ENCODE results near the gene TAOK3.
A peak's percentile ranks its signal among the peaks of the same experiment; 100 is the strongest.
"Not testable (repeated sequence)": the region's sequence is repeated elsewhere in the genome, so short reads cannot be mapped to it uniquely, and the experiment has no call there.

TAOK3 gene

GRCh38 chr12:118372541-118373495 lies at the start of gene TAOK3:
TAOK3 (minus strand) TSS chr12:118372907; CDS start chr12:118255567, 117,340 bp downstream.
- peak; percentile 92 to 93 for DNase-seq (ENCODE audit: extremely low read depth in 1 of 2, low read depth in 1 of 2)

- DNase-seq (ENCODE audit: extremely low read depth in 1 of 2, low read depth in 1 of 2) = no peak
These were observed 48.0 kb upstream of the TAOK3 start for GRCh38 chr12:118420673-118421072.

- DNase-seq (ENCODE audit: extremely low read depth in 1 of 2, low read depth in 1 of 2) = no peak
These were observed 45.8 kb upstream of the TAOK3 start for GRCh38 chr12:118418385-118419057.

- no peak for DNase-seq (ENCODE audit: extremely low read depth in 1 of 2, low read depth in 1 of 2)
These were observed 45.2 kb upstream of the TAOK3 start for GRCh38 chr12:118417942-118418341.

GRCh38 chr12:118409834-118410233 lies 37.1 kb upstream of the TAOK3 start:
- DNase-seq (ENCODE audit: extremely low read depth in 1 of 2, low read depth in 1 of 2) = no peak

GRCh38 chr12:118408241-118408640 lies 35.5 kb upstream of the TAOK3 start:
- DNase-seq (ENCODE audit: extremely low read depth in 1 of 2, low read depth in 1 of 2) = not testable (repeated sequence)

- peak; percentile 4 to 36 for DNase-seq (ENCODE audit: extremely low read depth in 1 of 2, low read depth in 1 of 2)
These were observed 32.3 kb upstream of the TAOK3 start for GRCh38 chr12:118404876-118405521.

GRCh38 chr12:118402251-118402650 lies 29.5 kb upstream of the TAOK3 start:
- no peak for DNase-seq (ENCODE audit: extremely low read depth in 1 of 2, low read depth in 1 of 2)

- no peak for DNase-seq (ENCODE audit: extremely low read depth in 1 of 2, low read depth in 1 of 2)
These were observed 26.2 kb upstream of the TAOK3 start for GRCh38 chr12:118398940-118399339.

GRCh38 chr12:118398524-118398923 lies 25.8 kb upstream of the TAOK3 start:
- DNase-seq (ENCODE audit: extremely low read depth in 1 of 2, low read depth in 1 of 2) = no peak

GRCh38 chr12:118397708-118398440 lies 25.2 kb upstream of the TAOK3 start:
- no peak for DNase-seq (ENCODE audit: extremely low read depth in 1 of 2, low read depth in 1 of 2)

GRCh38 chr12:118391836-118392235 lies 19.1 kb upstream of the TAOK3 start:
- DNase-seq (ENCODE audit: extremely low read depth in 1 of 2, low read depth in 1 of 2) = no peak

- DNase-seq (ENCODE audit: extremely low read depth in 1 of 2, low read depth in 1 of 2) = no peak
These were observed 18.7 kb upstream of the TAOK3 start for GRCh38 chr12:118391424-118391823.

GRCh38 chr12:118377884-118378470 lies 5.3 kb upstream of the TAOK3 start:
- peak in 1 of 2 donors; percentile 63 for DNase-seq (ENCODE audit: extremely low read depth in 1 of 2, low read depth in 1 of 2)

- DNase-seq (ENCODE audit: extremely low read depth in 1 of 2, low read depth in 1 of 2) = no peak
These were observed 4.5 kb upstream of the TAOK3 start for GRCh38 chr12:118377021-118377883.

- DNase-seq (ENCODE audit: extremely low read depth in 1 of 2, low read depth in 1 of 2) = peak; percentile 79 to 89
These were observed 3.6 kb upstream of the TAOK3 start, which contains the start of gene SUDS3 for GRCh38 chr12:118376089-118377020. SUDS3 (plus strand) TSS chr12:118376555; CDS start chr12:118376692, 137 bp downstream.

- no peak for DNase-seq (ENCODE audit: extremely low read depth in 1 of 2, low read depth in 1 of 2)
These were observed 2.6 kb upstream of the TAOK3 start for GRCh38 chr12:118375348-118375747.

GRCh38 chr12:118374909-118375308 lies 2.2 kb upstream of the TAOK3 start:
- no peak for DNase-seq (ENCODE audit: extremely low read depth in 1 of 2, low read depth in 1 of 2)

Data from activated CD8-positive, alpha-beta memory T cell treated with anti-CD3 and anti-CD28 coated beads for 1 hour (primary cell).